Stimulated activated CD8-positive, alpha-beta memory T cell treated with anti-CD3 and anti-CD28 coated beads, Interleukin-7, amount 100 ng/mL, for 4 hours (primary cell): ENCODE results near the gene SLC39A9.
"Not testable (repeated sequence)": the region's sequence is repeated elsewhere in the genome, so short reads cannot be mapped to it uniquely, and the experiment has no call there.

Source experiments
- DNase-seq, 2 donors: peaks; one replicate each; pipeline ENCODE4 v3.0.0-alpha.2; 2020; ENCODE audit warnings: low read depth in 2 of 2

Gene SLC39A9

GRCh38 chr14:69475194-69475818 is 76.8 kb downstream of the SLC39A9 start:
- no peak for DNase-seq

GRCh38 chr14:69476824-69477450 is 78.4 kb downstream of the SLC39A9 start:
- DNase-seq, result not testable (repeated sequence)

GRCh38 chr14:69478055-69478454 is 79.6 kb downstream of the SLC39A9 start:
- not testable (repeated sequence) for DNase-seq

- DNase-seq, result no peak
Observed at GRCh38 chr14:69479696-69480095, 81.2 kb downstream of the SLC39A9 start.

GRCh38 chr14:69480136-69480535 is 81.6 kb downstream of the SLC39A9 start:
- no peak for DNase-seq

GRCh38 chr14:69481815-69482568 is 83.5 kb downstream of the SLC39A9 start:
- no peak for DNase-seq

- DNase-seq, result no peak
Observed at GRCh38 chr14:69483765-69484443, 85.4 kb downstream of the SLC39A9 start.

GRCh38 chr14:69484444-69485314 is 86.2 kb downstream of the SLC39A9 start, which contains the start of gene PLEKHD1:
Gene PLEKHD1, plus strand, starts transcription at chr14:69484728. Its CDS starts 238 bp downstream, at chr14:69484966.
- DNase-seq, result no peak

GRCh38 chr14:69485315-69485660 is 86.8 kb downstream of the SLC39A9 start:
- no peak for DNase-seq

- DNase-seq, result no peak
Observed at GRCh38 chr14:69485701-69486100, 87.2 kb downstream of the SLC39A9 start.

- no peak for DNase-seq
Observed at GRCh38 chr14:69487226-69487625, 88.7 kb downstream of the SLC39A9 start.

GRCh38 chr14:69487771-69488170 is 89.3 kb downstream of the SLC39A9 start:
- no peak for DNase-seq

- no peak for DNase-seq
Observed at GRCh38 chr14:69489495-69489894, 91.0 kb downstream of the SLC39A9 start.

GRCh38 chr14:69490219-69490918 is 91.9 kb downstream of the SLC39A9 start:
- DNase-seq, result no peak

GRCh38 chr14:69491193-69491592 is 92.7 kb downstream of the SLC39A9 start:
- DNase-seq, result no peak

GRCh38 chr14:69493038-69493437 is 94.5 kb downstream of the SLC39A9 start:
- no peak for DNase-seq

- no peak for DNase-seq
Observed at GRCh38 chr14:69493791-69494190, 95.3 kb downstream of the SLC39A9 start.

GRCh38 chr14:69495341-69495921 is 96.9 kb downstream of the SLC39A9 start:
- no peak for DNase-seq

- not testable (repeated sequence) for DNase-seq
Observed at GRCh38 chr14:69497866-69498265, 99.4 kb downstream of the SLC39A9 start.

- not testable (repeated sequence) for DNase-seq
Observed at GRCh38 chr14:69498286-69498685, 99.8 kb downstream of the SLC39A9 start.
